GM12873 (cell line): ENCODE measurements around the gene EEF1AKMT2.

Experiments used
- TF ChIP-seq, protein P1 (sequence below): IDR thresholded peaks from 2 replicates; pipeline ENCODE4 v1.5.1; 2012; ENCODE audit warnings: low read depth, mild to moderate bottlenecking, moderate library complexity, low read length, control low read depth; ENCODE audit not compliant: insufficient read depth; ENCODE audit errors: missing control alignments

Gene EEF1AKMT2

GRCh38 chr10:124722798-124723783, 68.6 kb downstream of the EEF1AKMT2 start:
- TF ChIP-seq, protein P1, sequence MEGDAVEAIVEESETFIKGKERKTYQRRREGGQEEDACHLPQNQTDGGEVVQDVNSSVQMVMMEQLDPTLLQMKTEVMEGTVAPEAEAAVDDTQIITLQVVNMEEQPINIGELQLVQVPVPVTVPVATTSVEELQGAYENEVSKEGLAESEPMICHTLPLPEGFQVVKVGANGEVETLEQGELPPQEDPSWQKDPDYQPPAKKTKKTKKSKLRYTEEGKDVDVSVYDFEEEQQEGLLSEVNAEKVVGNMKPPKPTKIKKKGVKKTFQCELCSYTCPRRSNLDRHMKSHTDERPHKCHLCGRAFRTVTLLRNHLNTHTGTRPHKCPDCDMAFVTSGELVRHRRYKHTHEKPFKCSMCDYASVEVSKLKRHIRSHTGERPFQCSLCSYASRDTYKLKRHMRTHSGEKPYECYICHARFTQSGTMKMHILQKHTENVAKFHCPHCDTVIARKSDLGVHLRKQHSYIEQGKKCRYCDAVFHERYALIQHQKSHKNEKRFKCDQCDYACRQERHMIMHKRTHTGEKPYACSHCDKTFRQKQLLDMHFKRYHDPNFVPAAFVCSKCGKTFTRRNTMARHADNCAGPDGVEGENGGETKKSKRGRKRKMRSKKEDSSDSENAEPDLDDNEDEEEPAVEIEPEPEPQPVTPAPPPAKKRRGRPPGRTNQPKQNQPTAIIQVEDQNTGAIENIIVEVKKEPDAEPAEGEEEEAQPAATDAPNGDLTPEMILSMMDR: no peak

DNA sequence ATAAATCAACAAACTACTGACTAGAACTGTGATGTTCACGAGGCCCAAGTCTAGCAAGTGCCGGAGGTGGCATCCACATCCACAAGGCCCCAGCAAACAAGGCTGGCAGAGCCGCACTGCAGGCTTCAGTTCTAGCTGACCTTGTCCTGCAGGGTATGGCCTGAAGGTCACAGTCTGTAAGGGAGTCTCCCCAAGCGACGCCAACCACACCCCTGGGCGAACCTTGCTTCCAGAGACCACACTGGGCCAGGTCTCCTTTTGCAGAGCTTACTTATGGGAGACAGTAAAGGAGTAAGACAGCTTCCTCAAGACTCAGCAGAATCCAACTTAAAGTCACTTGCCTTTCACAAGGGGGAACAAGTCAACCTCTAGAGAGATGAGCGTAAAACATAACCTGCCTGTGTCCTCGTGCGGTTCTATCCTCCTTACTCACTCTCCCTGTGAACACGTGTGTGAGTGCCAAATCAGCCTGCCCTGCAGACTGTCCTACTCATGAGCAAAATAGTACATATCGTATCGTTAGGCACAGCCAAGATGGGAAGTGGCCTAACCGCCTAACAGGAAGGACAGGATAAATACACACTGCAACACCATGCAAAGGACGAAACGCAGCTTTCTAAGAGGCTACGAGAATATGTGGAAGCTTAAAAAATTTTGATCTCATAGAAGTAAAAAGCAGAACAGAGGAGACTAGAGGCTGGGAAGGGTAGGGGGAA, 70.2 kb downstream of the EEF1AKMT2 start:
- TF ChIP-seq, protein P1: no peak

DNA sequence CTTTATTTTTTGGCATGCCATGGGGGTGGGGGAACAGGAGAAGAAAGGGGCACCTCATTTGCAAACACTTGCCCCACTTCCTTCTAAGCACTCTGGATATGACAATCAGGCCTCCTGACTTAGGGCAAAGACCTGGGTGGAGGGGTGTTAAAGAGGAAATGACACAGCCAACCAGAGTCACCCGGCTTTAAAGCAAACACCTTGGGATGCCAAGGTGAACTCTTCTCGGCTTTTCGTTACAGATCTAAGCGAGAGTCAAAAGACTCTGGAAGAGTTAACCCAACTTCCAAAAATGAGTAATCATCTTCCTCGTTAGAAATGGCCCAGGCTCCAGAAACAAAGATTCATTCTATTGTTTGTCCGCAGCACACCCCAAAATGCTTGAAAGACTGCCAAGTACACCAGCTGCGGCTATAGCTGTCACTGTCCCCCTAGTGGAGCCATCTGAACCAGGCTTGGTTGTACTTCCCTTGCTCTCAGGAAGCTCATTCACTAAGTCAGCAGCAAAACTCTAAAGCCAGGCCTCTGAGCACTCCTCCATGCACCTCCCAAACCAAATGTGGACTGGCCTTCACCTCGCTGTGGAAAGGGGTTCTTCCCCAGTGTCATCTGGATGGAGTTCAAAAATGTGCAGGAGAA, 72.4 kb downstream of the EEF1AKMT2 start:
- TF ChIP-seq, protein P1: peak; percentile 88

GRCh38 chr10:124717911-124718741, 73.6 kb downstream of the EEF1AKMT2 start:
- TF ChIP-seq, protein P1: no peak

- TF ChIP-seq, protein P1: no peak
These were observed 74.5 kb downstream of the EEF1AKMT2 start for GRCh38 chr10:124717041-124717757.

DNA sequence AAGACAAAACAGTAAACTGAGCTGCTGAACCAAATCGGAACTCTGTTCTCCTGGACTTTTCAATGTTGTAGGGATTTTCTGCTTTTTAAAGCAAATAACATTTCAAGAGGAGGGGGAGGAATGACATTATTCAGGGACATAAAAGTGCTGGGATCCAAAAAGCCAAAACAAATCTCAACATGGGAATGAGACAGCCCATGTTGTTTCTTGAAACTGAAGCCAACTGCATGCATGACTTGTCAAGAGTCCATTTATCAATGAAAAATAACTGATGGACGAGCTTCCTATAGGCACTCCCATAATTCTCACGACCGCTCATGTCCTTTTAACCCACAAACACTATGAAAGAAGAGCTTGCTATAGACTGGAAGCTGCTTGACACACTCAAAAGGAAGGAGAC, 75.3 kb downstream of the EEF1AKMT2 start:
- TF ChIP-seq, protein P1: no peak
